ENCODE data around the gene MBNL1.

MBNL1 gene

DNA sequence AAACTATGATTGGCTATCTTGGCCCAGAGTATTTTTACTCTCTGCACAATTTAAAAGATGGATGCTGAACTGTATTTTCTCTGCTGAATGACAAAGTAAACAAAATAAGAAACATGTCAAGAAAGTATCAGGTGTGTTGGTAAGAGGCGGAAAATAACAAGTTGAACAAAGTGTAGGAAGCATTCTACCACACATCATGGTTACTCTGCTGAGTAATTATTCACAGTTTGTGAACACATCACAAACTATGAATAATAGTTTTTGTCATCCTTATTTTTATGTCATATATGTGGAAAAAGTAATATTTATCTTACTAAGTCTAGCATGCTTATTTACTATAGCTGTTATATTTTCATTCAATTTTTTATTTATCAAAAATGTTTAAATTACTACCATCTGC, 229.2 kb downstream of the MBNL1 start:
- TF ChIP-seq SPI1 (IDR thresholded peaks at IDR 0.05; ENCODE audit: low read depth, low read length) (no peak), POLR2A (IDR thresholded peaks at IDR 0.05; ENCODE audit: low read depth, low read length) (no peak), PAX5 (IDR thresholded peaks at IDR 0.05; ENCODE audit: insufficient read depth, low read length, severe bottlenecking) (no peak), POU2F2 (IDR thresholded peaks at IDR 0.05; ENCODE audit: low read depth, low read length) (no peak), TAF1 (IDR thresholded peaks at IDR 0.05; ENCODE audit: low read depth, low read length) (no peak), POLR2AphosphoS5 (IDR thresholded peaks at IDR 0.05; ENCODE audit: low read depth, low read length) (no peak)
- DNase-seq (ENCODE audit: insufficient read length, low spot score): no peak
- FAIRE-seq: peak; percentile 23

DNA sequence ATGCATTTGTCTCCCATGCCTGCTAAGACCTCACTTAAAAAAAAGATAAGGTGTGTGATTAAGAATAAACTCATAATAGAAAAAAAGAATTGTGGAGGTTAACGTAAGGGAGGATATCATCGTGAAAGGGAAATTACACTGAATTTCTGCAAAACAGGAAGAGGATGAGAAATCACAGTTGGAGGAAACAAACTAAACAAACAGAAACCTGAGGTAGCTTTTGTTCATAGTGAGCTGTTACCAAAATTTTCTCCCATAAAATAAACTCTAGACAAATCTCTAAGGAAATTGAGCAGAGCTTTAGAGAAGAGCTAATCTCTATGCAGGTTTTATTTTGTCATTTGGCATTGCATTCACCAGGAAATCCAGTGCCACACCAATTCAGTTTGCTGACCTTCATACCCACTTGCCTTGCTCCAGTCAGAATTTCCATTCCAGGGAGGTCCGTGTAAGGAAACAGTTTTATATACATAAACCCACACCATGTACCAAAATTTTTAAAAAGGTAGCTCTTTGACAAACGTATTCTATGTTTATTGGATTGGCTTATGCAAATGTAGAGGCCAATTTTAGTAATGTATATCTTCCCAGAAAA, 231.2 kb downstream of the MBNL1 start:
- TF ChIP-seq TAF1 (IDR thresholded peaks at IDR 0.05; ENCODE audit: low read depth, low read length) (no peak), SPI1 (IDR thresholded peaks at IDR 0.05; ENCODE audit: low read depth, low read length) (peak; percentile 27; the same call in 1 of the 2 replicates)
- FAIRE-seq: no peak
- DNase-seq (ENCODE audit: insufficient read length, low spot score): no peak

DNA sequence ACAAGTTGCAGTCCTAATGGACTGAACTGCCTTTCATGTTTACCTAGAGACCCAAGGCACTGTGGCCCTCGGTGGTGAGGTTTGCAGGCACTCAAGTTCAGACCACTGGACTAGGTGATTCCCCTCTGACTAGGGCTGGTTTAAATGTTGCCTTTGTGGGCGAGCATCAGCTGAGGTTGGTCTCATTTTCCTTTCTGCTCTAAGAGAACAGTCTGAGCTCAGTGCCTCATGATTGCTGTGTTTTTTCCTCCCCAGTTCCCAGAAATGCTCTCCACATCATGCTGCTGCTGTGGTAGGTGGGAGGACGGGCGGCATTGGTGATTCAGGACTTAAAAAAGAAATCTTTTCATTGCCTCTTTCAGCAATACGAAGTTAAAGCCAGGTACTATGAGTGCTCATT, 237.2 kb downstream of the MBNL1 start:
- TF ChIP-seq PAX5 (IDR thresholded peaks at IDR 0.05; ENCODE audit: insufficient read depth, low read length, severe bottlenecking) (no peak), POLR2A (IDR thresholded peaks at IDR 0.05; ENCODE audit: low read depth, low read length) (peak; percentile 65), TAF1 (IDR thresholded peaks at IDR 0.05; ENCODE audit: low read depth, low read length) (0 out of 2 replicates have a peak, but pooled peaks have one; percentile 54), SPI1 (IDR thresholded peaks at IDR 0.05; ENCODE audit: low read depth, low read length) (no peak), POU2F2 (IDR thresholded peaks at IDR 0.05; ENCODE audit: low read depth, low read length) (peak; percentile 62; the same call in 1 of the 2 replicates), POLR2AphosphoS5 (IDR thresholded peaks at IDR 0.05; ENCODE audit: low read depth, low read length) (peak; percentile 71)

DNA sequence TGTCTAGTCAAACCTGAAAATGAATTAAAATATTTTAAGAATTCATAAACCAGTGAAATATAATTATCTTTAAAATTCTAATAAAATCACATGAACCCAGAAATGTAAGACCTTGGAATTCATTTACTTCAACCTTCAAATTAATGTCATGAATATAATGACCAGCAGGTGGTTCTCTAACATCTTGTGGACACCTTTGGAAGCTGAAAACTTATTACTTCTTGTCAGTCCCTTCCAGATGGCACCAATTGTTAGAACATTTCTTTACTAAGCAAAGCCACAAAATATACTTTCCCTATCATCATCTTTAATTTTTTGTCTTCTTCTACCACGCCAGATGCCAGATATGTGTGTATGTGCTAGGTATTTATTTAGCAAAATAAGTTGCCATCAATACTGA, 240.0 kb downstream of the MBNL1 start:
- FAIRE-seq (peak; percentile 70), DNase-seq (ENCODE audit: insufficient read length, low spot score) (no peak)
- TF ChIP-seq PAX5 (IDR thresholded peaks at IDR 0.05; ENCODE audit: insufficient read depth, low read length, severe bottlenecking) (no peak), TAF1 (IDR thresholded peaks at IDR 0.05; ENCODE audit: low read depth, low read length) (no peak), SPI1 (IDR thresholded peaks at IDR 0.05; ENCODE audit: low read depth, low read length) (no peak), POLR2AphosphoS5 (IDR thresholded peaks at IDR 0.05; ENCODE audit: low read depth, low read length) (no peak), POLR2A (IDR thresholded peaks at IDR 0.05; ENCODE audit: low read depth, low read length) (no peak), POU2F2 (IDR thresholded peaks at IDR 0.05; ENCODE audit: low read depth, low read length) (no peak)

More for the DNA sequence above, 237.2 kb downstream of the MBNL1 start:
- DNase-seq (ENCODE audit: insufficient read length, low spot score): no peak
- peak; percentile 96 for FAIRE-seq

DNA sequence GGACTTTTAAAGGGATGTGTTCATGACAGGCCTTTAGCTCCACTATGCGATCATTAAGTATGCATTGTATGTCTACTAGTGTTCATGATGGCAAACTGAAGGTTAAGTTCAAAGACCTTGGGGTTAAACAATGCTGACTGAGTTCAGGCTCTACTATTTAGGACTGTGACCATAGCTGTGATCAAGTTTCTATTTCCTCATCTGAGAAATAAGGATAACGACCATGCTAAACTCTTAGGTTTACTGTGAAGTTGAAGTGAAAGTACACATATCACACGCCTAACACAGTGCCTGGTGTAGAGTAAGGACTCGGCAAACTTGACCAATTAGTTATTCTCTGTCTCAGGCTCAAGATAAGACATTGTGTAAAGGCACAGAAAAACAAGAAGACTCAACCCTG, 243.2 kb downstream of the MBNL1 start:
- DNase-seq (ENCODE audit: insufficient read length, low spot score): no peak
- TF ChIP-seq SPI1 (IDR thresholded peaks at IDR 0.05; ENCODE audit: low read depth, low read length) (peak; percentile 63), TAF1 (IDR thresholded peaks at IDR 0.05; ENCODE audit: low read depth, low read length) (0 out of 2 replicates have a peak, but pooled peaks have one; percentile 31), POU2F2 (IDR thresholded peaks at IDR 0.05; ENCODE audit: low read depth, low read length) (peak; percentile 41; the same call in 1 of the 2 replicates), PAX5 (IDR thresholded peaks at IDR 0.05; ENCODE audit: insufficient read depth, low read length, severe bottlenecking) (no peak), POLR2A (IDR thresholded peaks at IDR 0.05; ENCODE audit: low read depth, low read length) (no peak), POLR2AphosphoS5 (IDR thresholded peaks at IDR 0.05; ENCODE audit: low read depth, low read length) (peak; percentile 33; the same call in 1 of the 2 replicates)
- peak; percentile 84 for FAIRE-seq

DNA sequence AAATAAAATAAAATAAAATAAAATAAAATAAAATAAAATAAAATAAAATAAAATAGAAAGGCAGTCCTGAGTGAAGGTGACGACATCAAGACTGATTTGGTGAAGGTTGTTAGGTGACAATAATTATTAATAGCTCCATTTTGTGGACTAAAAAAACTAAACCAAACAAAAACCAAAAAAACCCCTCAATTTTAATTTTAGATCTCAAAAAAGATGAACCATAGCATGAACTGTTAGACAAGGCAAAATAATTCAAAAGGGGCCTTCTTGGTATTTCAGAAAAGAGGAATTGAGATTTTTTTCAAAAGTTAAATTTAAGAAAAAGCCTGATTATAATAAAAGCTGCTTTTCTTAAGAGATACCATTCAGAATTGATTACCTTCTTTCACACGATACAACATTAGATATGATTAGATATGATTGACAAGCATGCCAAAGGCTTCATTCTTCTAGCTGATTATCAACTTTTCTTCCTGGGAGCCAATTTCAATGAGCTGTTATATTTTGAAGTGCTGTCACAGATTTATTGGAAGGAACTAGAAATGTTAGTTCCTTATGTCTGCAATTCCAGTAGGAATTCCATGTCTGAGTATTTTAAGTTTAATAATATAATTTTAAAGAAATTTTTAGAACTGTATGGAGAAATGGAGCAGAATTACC, 244.7 kb downstream of the MBNL1 start:
- TF ChIP-seq PAX5 (IDR thresholded peaks at IDR 0.05; ENCODE audit: insufficient read depth, low read length, severe bottlenecking): no peak
- peak; percentile 74 for TF ChIP-seq SPI1 (IDR thresholded peaks at IDR 0.05; ENCODE audit: low read depth, low read length)

More for the DNA sequence above, 244.7 kb downstream of the MBNL1 start:
- DNase-seq (ENCODE audit: insufficient read length, low spot score): no peak
- no peak for FAIRE-seq

All from GM12891 (cell line).